GM06990 (cell line): ENCODE measurements around the gene HMCN1.

Experiments used
- DNase-seq: peaks from one replicate; pipeline ENCODE4 v3.0.0-alpha.2; 2011; ENCODE audit not compliant: insufficient read length; ENCODE audit errors: extremely low read depth
- H3K27me3 ChIP-seq: replicated peaks from 2 replicates; pipeline ENCODE4 v1.6.0; 2011; ENCODE audit warnings: low read length; ENCODE audit not compliant: control insufficient read depth, insufficient read depth
- H3K36me3 ChIP-seq: 2 replicates; pipeline ENCODE4 v1.5.1; 2011; ENCODE audit warnings: low read length; ENCODE audit not compliant: control insufficient read depth, insufficient read depth
- H3K4me3 ChIP-seq: replicated peaks from 2 replicates; pipeline ENCODE4 v1.5.1; 2011; ENCODE audit warnings: low read depth, mild to moderate bottlenecking, control low read depth, low read length
- TF ChIP-seq, protein P1 (sequence below): IDR thresholded peaks from 2 replicates; pipeline ENCODE4 v1.5.1; 2011; ENCODE audit warnings: low read length, control low read depth, mild to moderate bottlenecking, inconsistent platforms; ENCODE audit not compliant: insufficient read depth, poor library complexity, severe bottlenecking

Gene HMCN1

GRCh38 chr1:186112280-186112679 lies 378.1 kb downstream of the HMCN1 start:
- no peak for DNase-seq

GRCh38 chr1:186113461-186113860 lies 379.3 kb downstream of the HMCN1 start:
- Histone ChIP-seq H3K4me3 (no peak overlapping the region), H3K36me3 (no peaks in the 10 kb centered on the region), H3K27me3 (no peaks in the 10 kb centered on the region)
- no peak for DNase-seq
- TF ChIP-seq, protein P1, sequence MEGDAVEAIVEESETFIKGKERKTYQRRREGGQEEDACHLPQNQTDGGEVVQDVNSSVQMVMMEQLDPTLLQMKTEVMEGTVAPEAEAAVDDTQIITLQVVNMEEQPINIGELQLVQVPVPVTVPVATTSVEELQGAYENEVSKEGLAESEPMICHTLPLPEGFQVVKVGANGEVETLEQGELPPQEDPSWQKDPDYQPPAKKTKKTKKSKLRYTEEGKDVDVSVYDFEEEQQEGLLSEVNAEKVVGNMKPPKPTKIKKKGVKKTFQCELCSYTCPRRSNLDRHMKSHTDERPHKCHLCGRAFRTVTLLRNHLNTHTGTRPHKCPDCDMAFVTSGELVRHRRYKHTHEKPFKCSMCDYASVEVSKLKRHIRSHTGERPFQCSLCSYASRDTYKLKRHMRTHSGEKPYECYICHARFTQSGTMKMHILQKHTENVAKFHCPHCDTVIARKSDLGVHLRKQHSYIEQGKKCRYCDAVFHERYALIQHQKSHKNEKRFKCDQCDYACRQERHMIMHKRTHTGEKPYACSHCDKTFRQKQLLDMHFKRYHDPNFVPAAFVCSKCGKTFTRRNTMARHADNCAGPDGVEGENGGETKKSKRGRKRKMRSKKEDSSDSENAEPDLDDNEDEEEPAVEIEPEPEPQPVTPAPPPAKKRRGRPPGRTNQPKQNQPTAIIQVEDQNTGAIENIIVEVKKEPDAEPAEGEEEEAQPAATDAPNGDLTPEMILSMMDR: no peak

More at GRCh38 chr1:186112280-186112679, 378.1 kb downstream of the HMCN1 start:
- H3K4me3 ChIP-seq: no peak overlapping the region
- TF ChIP-seq, protein P1: no peak
- no peaks in the 10 kb centered on the region for H3K36me3 ChIP-seq
- no peaks in the 10 kb centered on the region for H3K27me3 ChIP-seq

DNA sequence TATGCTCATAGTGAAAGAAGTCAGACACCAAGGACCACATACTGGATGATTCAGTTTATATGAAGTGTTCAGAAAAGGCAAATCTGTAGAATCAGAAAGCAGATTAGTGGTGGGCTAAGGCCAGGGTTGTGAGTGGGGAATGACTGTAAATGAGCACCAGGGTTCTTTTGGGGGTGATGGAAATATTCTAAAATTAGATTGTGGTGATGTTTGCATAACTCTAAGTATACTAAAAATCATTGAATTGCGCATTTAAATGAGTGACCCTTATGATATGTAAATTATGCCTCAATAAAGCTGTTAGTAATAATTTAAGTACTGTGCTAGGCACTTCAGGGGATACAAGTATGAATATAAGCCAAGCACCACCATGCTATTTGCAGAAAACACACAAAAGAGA lies 384.5 kb downstream of the HMCN1 start:
- TF ChIP-seq, protein P1: no peak
- no peaks in the 10 kb centered on the region for H3K36me3 ChIP-seq

GRCh38 chr1:186122837-186123236 lies 388.6 kb downstream of the HMCN1 start:
- Histone ChIP-seq H3K27me3 (no peaks in the 10 kb centered on the region), H3K36me3 (no peaks in the 10 kb centered on the region), H3K4me3 (no peak overlapping the region)
- DNase-seq: no peak
- TF ChIP-seq, protein P1: no peak

More for the DNA sequence above, 384.5 kb downstream of the HMCN1 start:
- DNase-seq: no peak
- no peak overlapping the region for H3K4me3 ChIP-seq
- no peaks in the 10 kb centered on the region for H3K27me3 ChIP-seq

GRCh38 chr1:186125035-186125434 lies 390.8 kb downstream of the HMCN1 start:
- Histone ChIP-seq H3K36me3 (no peaks in the 10 kb centered on the region), H3K4me3 (no peak overlapping the region), H3K27me3 (no peaks in the 10 kb centered on the region)
- TF ChIP-seq, protein P1: no peak
- DNase-seq: no peak

DNA sequence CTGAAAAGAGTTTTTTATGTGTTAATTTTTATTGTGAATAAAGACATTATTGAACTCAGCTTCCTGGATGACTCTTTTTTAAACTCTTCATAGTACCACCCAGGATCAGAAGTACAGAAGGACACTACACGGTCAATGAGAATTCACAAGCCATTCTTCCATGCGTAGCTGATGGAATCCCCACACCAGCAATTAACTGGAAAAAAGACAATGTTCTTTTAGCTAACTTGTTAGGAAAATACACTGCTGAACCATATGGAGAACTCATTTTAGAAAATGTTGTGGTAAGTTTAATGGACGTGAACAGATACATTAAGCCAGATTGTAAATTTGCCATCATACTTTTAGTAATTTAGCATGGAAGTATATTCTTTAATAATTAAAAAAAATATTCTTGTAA lies 391.3 kb downstream of the HMCN1 start:
- TF ChIP-seq, protein P1: no peak
- no peaks in the 10 kb centered on the region for H3K36me3 ChIP-seq
- H3K27me3 ChIP-seq: no peaks in the 10 kb centered on the region
- DNase-seq: no peak
- H3K4me3 ChIP-seq: no peak overlapping the region
